Measurements from ENCODE around the gene KTN1.

GRCh38 chr14:55662752-55663151 lies 82.7 kb downstream of the KTN1 start:
- TF ChIP-seq CTCF (conservative IDR thresholded peaks at IDR 0.05; ENCODE audit: low read length) = no peak
- no peak for TF ChIP-seq EZH2phosphoT487 (IDR thresholded peaks at IDR 0.05; ENCODE audit: borderline replicate concordance)

Measured in Loucy (cell line).